Frontal cortex (tissue), 4 donors: Measurements from ENCODE around the gene TSHZ1. TPM values are rescaled to one million over a fixed set of nuclear protein-coding genes. Genes with fewer than 3 reads are reported as not detected.

Source experiments
- DNase-seq, 2 donors: peaks; one replicate each; pipeline ENCODE4 v3.0.0; 2012; ENCODE audit warnings: low spot score in 2 of 2
- FAIRE-seq: peaks from 2 replicates; lab custom pipeline; 2012; peaks lifted over from hg19 to GRCh38; lab: Jason Lieb, UNC
- total RNA-seq: library from RNA; depleted of rRNA; stranded (reverse); fragments of >200 nt; gene quantifications from one replicate; pipeline ENCODE4 v1.2.3, GENCODE V29; 2014
- donor health status: control.
- donor health status: control.
- donor health status: control.

Gene TSHZ1
- total RNA-seq, 1 donor from 2014 or later, result 7.3 TPM

DNA sequence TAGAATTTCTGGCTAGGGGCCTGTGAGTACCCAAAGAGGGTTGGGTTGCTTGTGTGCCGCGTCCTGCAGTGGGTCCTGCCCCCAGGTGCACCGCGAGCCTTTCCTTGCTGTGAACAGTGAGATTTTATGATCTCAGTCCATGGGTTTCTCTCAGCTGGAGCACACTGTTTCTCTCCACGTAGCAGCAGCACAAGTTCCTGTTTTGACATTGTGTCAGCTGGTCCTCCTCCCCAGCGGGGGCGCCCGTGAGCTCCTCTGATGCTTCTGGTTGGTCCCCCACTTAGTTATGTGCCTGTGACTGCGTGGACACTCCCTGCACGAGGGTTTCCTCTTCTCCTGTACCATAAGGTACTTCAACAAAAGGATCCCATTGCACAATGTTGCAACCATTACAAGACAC is 29.8 kb downstream of the TSHZ1 start:
- DNase-seq (no peak), FAIRE-seq (no peak)

DNA sequence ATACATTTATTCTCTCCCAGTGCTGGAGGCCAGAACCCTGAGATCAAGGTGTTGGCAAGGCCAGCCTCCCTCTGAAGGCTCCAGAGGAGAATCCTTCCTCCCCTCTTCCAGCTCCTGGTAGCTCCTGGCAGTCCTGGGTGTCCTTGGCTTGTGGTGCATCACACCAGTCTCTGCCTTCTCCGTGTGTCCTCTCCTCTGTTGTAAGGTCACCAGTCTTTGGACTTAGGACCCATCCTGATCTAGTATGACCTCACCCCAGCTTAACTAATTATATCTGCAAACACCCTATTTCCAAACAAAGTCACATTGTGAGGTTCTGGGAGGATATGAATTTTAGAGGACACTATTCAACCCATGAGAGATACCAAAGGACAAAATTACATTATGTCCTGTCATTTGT is 31.1 kb downstream of the TSHZ1 start:
- FAIRE-seq (no peak), DNase-seq (no peak)

DNA sequence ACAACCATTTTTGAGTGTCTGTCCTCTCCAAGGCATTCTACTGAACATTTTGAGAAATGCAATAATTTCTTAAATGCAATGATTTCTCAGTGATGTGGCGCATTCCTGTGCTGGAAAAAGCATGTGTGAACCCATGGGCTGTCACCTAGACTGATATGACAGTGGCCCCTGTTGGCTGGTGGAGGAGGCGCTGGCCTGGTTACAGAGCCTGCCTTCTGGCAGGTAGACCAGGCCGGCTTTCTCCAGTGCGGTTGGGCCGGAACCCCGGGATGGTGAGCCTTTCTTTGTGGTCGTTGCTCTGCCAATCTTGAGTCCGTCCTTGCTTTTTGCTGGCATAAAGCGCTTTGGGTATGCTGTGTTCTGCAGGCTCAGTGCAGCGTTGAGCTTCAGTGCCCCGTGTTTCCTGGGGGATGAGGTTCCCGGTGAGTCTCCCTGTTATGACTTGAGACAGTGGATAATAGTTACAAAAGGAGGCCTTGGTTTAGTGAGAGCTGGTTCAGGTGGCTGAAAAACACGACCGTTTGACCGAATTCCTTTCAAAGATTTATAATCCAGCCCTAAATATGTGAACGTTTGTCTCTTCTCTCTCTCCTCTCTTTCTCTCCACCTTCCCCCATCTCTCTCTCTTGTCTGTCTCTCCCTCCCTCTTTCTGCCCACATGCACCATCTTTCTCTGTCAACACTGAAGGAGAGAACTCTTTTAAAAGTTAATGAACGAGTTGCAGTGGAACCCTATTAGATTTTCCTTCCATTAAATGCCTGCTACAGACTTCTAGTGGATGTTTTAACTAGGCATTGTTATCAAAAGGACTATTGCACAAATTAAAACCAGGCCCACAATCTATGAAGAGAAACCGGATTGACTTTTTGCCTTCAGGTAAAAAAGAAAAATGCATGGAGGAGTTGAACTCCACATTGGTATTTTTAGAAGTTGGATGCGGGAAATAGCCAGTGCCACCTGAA is 34.0 kb downstream of the TSHZ1 start:
- FAIRE-seq, result no peak
- peak in 1 of 2 donors; percentile 39 for DNase-seq

DNA sequence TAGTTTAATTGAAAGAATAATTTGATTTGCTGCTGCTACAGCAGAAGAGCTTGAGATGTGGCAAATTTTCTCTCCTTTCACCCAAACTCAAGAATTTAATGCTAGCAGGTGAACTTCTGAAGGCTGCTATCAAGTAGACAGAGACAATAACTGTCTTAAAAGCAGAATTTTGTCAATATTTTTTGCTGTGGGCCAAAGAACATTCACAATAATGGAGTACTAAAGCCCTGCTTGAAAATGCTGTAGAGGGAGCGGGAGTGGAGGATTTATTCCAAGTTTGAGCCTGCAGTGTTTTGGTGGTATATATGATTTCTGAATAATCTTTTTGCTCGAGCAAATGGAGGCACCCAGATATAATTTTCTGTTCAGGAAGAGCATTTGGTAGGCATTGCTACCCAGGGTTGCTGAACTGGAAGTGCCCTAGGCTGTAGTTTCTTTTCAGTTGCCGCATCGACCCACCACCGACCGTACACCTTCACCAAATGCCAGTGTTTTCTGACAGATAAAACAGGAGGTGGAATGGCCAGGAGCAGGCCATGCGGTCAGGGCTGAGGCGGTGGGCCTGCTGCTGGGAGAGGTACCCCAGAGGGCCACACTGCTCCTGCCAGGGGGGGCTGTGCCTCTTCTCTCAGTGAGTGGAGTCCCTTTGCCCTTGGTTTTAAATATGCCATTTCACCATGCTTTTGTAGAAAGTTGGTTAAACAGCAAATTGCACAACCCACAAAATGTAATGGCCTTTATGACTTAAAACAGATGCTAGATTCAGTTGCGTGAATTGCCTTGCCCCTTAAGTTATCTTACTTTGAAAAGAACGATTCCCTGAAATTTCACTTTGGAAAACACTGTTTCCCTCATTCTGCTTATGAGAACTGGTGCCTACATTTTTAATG is 36.4 kb downstream of the TSHZ1 start:
- FAIRE-seq, result no peak
- DNase-seq, result no peak

DNA sequence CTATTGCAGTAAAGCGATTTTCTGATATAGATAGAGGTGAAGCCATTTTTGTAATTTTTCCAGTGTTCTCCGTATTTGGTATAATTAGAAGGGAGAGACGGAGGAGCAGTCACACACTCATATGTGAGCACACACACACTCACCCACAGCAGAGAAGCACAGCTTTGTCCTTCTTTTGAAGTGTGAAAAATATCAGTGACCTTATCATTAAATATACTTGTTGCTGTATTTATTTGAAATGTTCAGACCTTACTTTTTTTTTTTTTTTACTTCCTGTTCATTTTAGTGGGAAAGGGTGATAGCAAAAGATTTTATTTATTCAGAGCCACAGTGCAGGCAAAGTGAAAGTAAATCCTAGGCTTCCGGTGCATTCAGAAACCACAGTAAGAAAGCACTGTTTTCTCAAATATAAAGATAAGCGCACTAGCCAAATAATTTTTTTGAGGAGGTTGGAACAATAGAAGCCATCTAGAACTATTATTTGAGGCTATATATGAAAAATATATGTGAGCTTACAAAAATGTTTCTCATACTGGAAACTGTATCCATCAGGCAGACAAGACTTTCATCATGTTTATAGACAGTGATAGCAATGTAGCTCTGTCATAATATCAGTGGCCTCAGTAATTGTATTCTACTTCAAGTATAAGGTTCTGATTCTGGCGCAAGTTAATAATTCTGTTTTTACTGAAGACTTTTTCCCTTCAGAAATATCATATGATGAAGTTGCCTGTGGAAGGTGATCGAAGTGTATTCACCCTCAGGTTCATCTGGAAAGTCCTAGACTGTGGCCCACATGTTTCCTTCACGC is 37.2 kb downstream of the TSHZ1 start:
- FAIRE-seq (peak; percentile 28), DNase-seq (peak in 1 of 2 donors; percentile 40)

DNA sequence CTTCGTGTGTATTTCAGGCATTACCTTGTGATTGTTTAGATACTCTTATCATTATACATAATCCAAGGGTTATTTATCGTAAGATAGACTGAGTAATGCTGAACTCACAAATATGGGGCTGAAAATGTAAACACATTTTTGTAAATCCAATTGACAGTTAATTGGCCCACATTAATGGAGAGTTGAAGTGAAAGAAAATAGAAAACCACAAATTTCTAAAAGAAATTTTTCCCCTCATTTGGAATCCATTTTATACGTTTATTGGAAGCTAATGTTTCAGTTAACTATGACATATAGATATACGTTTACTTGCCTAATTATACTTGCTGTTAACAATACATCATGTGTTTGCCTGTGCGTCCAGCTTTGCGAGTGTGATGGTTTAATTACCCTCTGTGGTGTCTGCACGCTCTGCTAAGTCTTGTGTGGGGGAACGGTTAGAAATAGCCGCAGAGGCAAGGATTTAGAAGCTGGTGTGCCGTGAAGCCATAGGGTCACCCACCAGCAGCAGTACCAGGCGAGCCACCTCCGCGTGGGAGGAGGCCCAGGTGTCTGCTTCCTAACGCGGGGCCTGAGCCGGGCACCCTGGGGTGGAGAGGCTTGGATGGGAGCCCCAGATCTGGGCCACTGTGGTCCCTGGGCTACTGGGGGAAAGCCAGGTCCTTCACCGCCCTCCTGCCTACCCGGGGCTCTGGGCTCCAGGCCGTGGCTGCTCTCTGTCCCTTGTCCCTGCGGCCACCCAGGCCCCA is 38.0 kb downstream of the TSHZ1 start:
- FAIRE-seq, result no peak
- DNase-seq, result no peak

DNA sequence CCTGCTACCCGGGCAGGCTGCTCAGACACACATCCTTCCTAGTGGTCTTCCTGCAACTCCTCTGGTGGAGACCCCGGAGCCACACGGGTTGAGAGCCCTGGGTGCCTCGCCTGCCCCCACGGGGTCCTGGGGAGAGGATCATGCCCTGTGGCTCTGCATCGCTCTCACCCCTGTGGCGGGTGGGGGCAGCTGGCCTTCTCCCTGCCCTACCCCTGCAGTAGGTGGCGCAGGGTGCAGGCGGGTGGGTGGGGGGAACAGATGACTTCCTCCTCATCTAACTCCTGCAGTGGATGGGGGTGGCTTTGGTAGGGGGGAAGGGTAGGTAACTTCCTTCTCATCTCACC is 38.5 kb downstream of the TSHZ1 start:
- FAIRE-seq (no peak), DNase-seq (no peak)

DNA sequence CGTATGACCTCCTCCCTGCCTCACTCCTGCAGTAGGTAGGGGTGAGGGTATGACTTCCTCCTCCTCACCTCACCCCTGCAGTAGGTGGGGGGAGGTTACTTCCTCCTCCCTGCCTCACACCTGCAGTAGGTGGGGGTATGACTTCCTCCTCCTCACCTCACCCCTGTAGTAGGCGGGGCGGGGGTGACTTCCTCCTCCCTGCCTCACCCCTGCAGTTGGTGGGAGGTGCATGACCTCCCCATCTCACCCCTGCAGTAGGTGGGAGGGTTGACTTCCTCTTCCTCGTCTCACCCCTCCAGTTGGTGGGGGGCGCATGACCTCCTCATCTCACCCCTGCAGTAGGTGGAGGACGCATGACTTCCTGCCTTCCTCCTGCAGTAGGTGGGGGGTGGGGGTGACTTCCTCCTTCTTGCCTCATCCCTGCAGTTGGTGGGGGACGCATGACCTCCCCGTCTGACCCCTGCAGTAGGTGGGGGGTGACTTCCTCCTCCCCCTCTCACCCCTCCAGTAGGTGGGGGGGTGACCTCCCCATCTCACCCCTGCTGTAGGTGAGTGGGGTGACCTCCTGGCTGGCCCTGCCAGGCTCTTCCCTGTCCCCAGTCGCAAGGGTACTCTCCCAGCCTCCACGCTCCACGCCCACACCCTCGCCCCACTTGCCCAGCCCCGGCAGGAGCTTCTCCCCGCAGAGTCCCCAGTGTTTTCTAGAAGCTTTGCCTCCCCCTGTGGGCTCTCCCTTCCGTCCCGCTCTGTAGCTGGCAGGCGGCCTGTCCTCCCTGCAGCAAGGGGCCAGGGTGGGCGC is 39.3 kb downstream of the TSHZ1 start:
- FAIRE-seq, result no peak
- no peak for DNase-seq

DNA sequence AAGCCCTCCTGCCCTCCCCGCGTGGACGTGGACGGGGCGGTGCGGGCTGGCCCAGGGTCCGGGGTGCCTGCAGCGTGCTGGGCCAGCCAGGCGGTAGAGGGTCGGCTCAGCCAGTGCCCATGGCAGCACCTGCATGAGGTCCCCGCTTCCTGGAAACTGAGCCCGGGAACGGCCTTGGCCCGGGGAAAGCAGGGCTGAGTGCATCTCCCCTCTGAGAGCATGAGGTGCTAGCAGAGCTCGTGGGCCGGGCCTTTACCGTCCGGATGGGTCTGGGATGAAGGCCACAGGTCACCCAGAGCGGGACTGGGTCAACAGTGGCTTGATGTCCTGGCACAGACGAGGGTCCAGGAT is 39.8 kb downstream of the TSHZ1 start:
- DNase-seq, result no peak
- no peak for FAIRE-seq

DNA sequence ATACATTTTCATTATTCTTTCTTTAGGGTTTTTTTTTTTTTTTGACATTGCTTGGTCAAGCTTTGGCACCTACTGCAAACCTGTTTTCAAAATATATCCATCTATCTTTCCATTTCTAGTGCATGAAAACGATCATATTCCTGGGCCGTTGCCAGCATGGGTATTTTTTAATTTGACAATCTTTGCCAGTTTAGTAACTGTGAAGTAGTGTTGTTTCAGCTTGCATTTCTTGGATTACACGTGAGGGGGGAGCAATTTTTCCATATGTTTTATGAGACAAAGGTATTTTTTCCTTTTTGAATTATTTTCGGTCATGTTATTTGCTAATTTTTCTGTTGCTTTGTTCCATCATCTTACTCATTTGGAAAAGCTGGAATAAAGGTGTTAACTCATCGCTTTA is 40.9 kb downstream of the TSHZ1 start:
- DNase-seq (no peak), FAIRE-seq (no peak)

DNA sequence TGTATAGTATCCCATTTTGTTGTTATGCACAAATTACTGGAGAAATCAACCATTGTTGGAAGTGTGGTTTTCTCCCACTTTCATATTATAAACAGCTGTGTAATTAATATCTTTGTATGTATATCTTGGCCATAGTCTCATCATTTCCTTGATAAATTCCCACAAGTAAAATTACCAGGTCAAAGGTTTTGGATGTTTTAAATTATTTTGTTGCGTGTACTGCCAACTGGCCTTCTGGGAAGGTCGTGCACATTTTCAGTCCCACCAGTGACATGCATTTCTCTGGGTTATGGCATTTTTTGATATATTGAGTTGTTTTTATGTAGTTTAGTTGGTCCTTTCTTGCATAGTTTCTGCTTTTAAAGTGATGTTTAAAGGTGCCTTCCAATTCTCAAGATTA is 41.5 kb downstream of the TSHZ1 start:
- DNase-seq, result no peak
- no peak for FAIRE-seq

DNA sequence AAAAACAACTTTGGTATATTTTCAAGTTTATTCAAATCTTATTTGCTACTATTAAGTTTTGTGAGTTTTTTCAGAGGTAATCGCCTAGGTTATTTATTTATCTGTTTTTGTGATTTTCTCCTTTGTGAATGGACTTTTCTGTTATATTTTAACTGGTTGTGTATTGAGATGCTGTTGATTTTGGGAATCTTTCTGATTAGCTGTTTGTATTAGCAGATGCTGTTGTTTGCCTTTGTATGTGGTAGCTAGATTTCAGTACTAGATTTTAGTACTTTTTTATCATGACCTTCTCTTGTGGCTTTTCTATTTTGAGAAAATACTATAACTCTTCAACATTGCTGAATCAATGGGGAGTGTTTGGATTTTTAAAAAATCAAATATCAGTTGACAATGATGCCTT is 42.4 kb downstream of the TSHZ1 start:
- FAIRE-seq, result no peak
- DNase-seq, result no peak

DNA sequence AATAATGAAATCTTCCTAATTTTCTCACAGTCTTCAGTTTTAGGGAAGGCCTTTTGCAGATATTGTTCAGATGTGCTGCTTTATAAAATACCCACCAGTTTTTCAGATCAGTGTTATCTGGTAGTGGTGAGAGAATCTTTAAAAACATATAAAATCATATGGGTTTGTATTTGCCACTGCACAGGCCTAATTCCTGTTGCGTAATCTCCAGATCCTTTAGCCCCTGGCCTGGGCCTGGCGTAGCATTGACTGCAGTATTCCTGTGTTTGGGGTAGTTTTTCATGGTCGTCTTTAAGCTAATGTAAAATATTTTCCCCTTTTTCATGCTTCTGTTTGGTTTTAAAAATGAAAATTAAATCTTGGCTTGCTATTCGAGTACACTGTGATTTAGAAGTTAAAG is 43.2 kb downstream of the TSHZ1 start:
- FAIRE-seq (no peak), DNase-seq (no peak)

DNA sequence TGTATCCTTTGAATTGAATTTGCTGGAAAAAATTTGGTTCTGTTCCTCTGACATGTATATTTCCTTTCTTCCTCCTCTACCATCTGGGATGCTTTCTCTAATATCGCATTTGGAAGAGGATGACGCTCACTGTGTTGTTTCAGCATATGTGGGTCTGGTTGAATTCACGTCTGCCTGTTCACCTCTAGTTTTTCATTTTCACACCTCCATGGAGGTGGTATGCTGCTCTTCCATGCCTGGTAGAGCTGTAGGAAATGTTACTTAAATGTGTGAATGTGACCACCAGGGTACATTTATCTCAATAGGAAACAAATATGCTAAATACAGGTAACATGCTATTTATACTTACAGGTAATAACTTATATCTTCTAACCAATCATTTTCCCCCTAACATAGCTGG is 44.5 kb downstream of the TSHZ1 start:
- FAIRE-seq (no peak), DNase-seq (no peak)

DNA sequence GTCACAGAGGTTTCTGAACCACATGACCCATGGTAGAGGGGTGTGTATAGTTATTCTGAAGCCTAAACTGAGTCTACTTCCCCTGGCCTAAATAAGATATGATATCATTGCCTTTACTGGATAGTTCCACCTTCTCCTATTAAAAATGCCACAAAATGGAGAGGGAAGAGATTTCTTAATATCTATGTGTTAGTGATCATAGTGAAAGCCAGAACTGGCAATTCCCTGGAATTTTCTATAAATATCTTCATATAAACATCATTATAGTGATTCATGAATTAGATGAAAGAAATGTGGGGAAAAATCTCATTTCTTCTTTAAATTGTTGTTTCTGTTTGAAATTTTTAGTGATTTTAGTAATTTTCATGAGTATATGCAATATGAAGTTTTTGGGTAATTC is 45.8 kb downstream of the TSHZ1 start:
- DNase-seq (no peak), FAIRE-seq (no peak)

DNA sequence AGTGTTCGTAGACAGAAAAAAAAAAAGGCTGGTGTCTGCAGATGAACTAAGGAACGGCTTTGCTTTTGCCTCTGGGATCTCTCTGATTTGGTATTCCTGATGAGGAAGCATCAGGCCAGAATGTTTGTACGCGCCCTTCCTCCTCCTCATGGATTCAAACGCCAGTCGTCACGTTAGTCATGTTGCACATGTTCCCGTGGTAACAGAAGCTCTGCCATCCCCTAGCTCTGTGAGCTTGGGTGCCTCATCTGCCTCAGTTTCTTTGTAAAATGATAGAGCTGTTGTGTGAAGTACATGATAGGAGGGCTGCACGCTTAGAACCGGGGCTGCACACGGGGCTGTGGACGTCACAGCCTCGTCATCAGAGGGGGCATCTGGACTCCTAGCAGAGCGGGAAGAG is 47.0 kb downstream of the TSHZ1 start:
- no peak for FAIRE-seq
- no peak for DNase-seq

DNA sequence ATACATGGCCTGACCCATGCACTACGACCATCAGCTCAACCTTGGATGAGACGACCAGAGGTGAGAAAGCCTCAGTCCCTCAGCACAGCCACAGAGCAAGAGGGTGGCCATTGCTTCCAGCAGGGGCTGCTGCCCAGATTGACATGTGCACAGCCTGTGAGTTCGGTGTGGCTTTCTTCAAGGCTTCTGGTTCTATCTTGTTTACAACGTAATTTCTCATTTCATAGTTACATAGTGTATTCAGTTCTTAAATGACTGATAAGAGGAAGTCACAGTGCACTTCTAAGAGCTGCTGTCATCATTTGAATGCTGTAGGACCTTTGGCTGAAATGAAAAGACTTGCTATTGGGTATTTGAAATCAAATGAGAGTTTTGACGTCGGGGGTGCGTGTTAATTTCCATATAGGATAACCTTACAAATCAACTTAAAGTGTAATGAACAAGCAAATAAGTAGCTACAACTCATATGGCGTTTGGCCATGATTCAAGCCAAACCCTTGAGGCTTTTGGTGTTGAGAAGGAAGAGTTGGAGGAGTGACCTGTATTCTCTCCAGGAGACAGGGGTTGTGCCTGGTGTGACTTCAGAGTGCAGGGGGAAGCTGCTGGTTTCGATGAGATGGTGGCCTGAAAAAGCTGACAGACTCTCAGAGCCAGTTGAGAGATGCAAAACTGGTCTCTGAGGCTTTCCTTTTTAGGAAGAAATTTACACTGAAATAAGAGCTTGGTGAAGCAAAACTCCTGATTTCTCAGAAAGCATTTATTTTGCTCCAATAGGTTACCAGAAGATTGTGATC is 51.0 kb downstream of the TSHZ1 start:
- FAIRE-seq (no peak), DNase-seq (no peak)

DNA sequence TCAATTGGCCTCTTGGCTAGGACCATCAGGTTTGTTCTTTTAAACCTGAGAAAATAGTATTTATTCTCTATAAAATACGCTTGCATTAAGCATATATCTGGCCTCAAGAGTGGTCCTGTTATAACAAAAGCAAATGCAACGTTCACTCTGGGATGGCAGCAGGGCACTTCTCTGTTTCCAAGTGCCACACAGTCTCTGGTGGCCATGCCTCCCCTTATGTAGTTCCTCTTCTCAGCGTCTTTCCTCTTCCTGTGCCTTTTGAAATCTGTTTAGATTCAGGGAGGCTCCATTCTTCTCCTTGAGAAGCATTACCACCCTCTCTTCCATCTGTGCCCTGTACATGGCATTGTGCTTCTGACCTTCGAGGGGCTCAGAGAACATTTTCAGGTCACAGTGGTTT is 51.9 kb downstream of the TSHZ1 start:
- FAIRE-seq, result no peak
- DNase-seq, result no peak
